Measurements from ENCODE around the gene KCNG2.

The KCNG2 gene

DNA sequence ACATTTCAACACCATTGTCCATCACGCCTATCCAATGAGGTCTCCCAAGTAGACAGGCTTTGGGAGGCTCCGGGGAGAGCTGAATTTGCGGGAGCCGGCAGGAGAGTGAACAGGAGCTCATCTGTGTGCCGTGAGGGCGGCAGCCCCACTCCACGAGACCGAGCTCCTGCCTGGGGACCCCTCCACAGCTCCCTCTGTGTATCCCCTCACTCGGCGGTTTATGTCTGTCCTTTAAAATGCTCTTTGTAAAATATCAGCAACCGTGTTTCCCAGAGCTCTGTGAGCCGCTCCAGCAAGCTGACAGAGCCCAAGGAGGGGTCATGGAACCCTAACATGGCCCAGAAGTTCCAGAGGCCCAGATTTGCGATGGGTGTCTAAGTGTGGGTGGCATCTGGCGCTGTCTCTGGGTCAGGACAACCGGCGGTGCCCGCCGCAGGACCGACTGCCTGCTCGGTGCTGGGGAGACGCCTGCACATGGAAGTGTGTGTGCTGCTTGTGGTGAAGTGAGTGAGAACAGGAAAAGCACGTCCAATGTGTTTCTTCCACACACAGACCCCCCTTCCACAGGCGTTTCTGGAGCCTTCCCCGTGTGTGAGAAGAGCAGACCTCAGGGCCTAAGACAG, 118.9 kb downstream of the KCNG2 start:
- no peak overlapping the region for H3K27ac ChIP-seq
- no peak for TF ChIP-seq ZFX (IDR thresholded peaks at IDR 0.05)
- TF ChIP-seq, protein P1, sequence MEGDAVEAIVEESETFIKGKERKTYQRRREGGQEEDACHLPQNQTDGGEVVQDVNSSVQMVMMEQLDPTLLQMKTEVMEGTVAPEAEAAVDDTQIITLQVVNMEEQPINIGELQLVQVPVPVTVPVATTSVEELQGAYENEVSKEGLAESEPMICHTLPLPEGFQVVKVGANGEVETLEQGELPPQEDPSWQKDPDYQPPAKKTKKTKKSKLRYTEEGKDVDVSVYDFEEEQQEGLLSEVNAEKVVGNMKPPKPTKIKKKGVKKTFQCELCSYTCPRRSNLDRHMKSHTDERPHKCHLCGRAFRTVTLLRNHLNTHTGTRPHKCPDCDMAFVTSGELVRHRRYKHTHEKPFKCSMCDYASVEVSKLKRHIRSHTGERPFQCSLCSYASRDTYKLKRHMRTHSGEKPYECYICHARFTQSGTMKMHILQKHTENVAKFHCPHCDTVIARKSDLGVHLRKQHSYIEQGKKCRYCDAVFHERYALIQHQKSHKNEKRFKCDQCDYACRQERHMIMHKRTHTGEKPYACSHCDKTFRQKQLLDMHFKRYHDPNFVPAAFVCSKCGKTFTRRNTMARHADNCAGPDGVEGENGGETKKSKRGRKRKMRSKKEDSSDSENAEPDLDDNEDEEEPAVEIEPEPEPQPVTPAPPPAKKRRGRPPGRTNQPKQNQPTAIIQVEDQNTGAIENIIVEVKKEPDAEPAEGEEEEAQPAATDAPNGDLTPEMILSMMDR (conservative IDR thresholded peaks at IDR 0.05), result no peak

- no peak overlapping the region for H3K27ac ChIP-seq
- TF ChIP-seq, protein P1 (conservative IDR thresholded peaks at IDR 0.05), result no peak
- no peak for TF ChIP-seq ZFX (IDR thresholded peaks at IDR 0.05)
These were observed 119.6 kb downstream of the KCNG2 start for GRCh38 chr18:79917169-79917852.

GRCh38 chr18:79917853-79918614, 120.3 kb downstream of the KCNG2 start:
- TF ChIP-seq ZFX (IDR thresholded peaks at IDR 0.05), result no peak
- TF ChIP-seq, protein P1 (conservative IDR thresholded peaks at IDR 0.05), result no peak
- no peak overlapping the region for H3K27ac ChIP-seq

GRCh38 chr18:79918615-79919011, 120.9 kb downstream of the KCNG2 start:
- TF ChIP-seq, protein P1 (conservative IDR thresholded peaks at IDR 0.05), result no peak
- no peak for TF ChIP-seq ZFX (IDR thresholded peaks at IDR 0.05)
- H3K27ac ChIP-seq, result no peak overlapping the region

DNA sequence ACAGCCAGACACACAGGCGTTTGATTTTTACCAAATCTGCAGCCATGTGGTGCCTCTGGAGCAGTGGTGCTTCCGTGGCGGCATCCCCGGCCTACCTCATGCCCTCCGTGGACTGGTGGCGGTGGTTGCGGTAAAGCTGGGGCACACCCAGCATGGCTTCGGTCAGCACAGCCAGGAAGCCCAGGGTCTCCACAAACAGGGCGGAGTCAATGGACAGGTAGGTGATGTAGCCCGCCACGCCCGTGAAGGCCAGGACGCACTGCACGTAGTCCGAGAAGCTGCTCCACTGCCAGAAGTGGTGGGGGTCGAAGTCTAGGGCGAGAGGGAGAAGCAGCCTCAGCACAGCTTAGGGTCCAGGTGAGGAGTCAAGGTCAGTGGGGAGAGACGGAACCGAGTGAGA, 121.4 kb downstream of the KCNG2 start:
- no peak overlapping the region for H3K27ac ChIP-seq
- TF ChIP-seq ZFX (IDR thresholded peaks at IDR 0.05), result no peak
- TF ChIP-seq, protein P1 (conservative IDR thresholded peaks at IDR 0.05), result no peak

GRCh38 chr18:79921984-79922965, 124.5 kb downstream of the KCNG2 start:
- TF ChIP-seq, protein P1 (conservative IDR thresholded peaks at IDR 0.05), result no peak
- no peak for TF ChIP-seq ZFX (IDR thresholded peaks at IDR 0.05)
- H3K27ac ChIP-seq, result no peak overlapping the region
